Small intestine (tissue), 7 donors: Measurements from ENCODE around the gene TPBG. TPM values are rescaled to one million over a fixed set of nuclear protein-coding genes. Genes with fewer than 3 reads are reported as not detected.

Source experiments
- DNase-seq, 2 donors: peaks; one replicate each; pipeline versions ENCODE4 v3.0.0 to v3.0.0-alpha.2; 2013
- FAIRE-seq: peaks from 2 replicates; lab custom pipeline; 2012; peaks lifted over from hg19 to GRCh38; lab: Jason Lieb, UNC
- H3K27ac ChIP-seq, 3 donors: one replicate each; pipeline ENCODE4 v1.5.1; 2013; ENCODE audit warnings: low read length in 2 of 3, mild to moderate bottlenecking in 2 of 3, control low read depth in 1 of 3, inconsistent platforms in 1 of 3, low read depth in 1 of 3, moderate library complexity in 1 of 3
- H3K27me3 ChIP-seq, 3 donors: one replicate each; pipeline ENCODE4 v1.6.1; 2013; ENCODE audit warnings: low read length in 3 of 3, inconsistent platforms in 1 of 3; ENCODE audit not compliant: control insufficient read depth in 3 of 3, insufficient read depth in 3 of 3
- H3K36me3 ChIP-seq, 3 donors: one replicate each; pipeline ENCODE4 v1.6.1; 2013; ENCODE audit warnings: low read length in 3 of 3, inconsistent platforms in 1 of 3, low read depth in 1 of 3, mild to moderate bottlenecking in 1 of 3, moderate library complexity in 1 of 3; ENCODE audit not compliant: control insufficient read depth in 3 of 3, insufficient read depth in 2 of 3
- H3K4me1 ChIP-seq, 3 donors: one replicate each; pipeline ENCODE4 v1.6.1; 2013; ENCODE audit warnings: low read length in 2 of 3, inconsistent platforms in 1 of 3, low read depth in 1 of 3, mild to moderate bottlenecking in 1 of 3, moderate library complexity in 1 of 3; ENCODE audit not compliant: control insufficient read depth in 3 of 3, insufficient read depth in 2 of 3
- H3K4me3 ChIP-seq, 3 donors: one replicate each; pipeline ENCODE4 v1.5.1; 2013; ENCODE audit warnings: low read length in 3 of 3, control low read depth in 1 of 3, inconsistent platforms in 1 of 3, low read depth in 1 of 3, mild to moderate bottlenecking in 1 of 3, moderate library complexity in 1 of 3
- H3K9me3 ChIP-seq, 2 donors: one replicate each; pipeline ENCODE4 v1.6.1; 2013; ENCODE audit warnings: low read depth in 1 of 2, low read length in 1 of 2; ENCODE audit not compliant: control insufficient read depth in 2 of 2, insufficient read depth in 1 of 2
- WGBS, 3 donors: extraction: QIAGEN DNeasy Blood & Tissue Kit; methylation state at CpG; one replicate each; pipeline ENCODE4 v1.1.7; 2013; 5-methylcytosine and 5-hydroxymethylcytosine counted together
- polyA plus RNA-seq, 4 donors: library from polyadenylated mRNA; stranded (reverse) in 3 of 4; unstranded in 1 of 4; fragments of 200-250 nt in 3 of 4; fragments of 120-200 nt in 1 of 4; gene quantifications; one replicate each; pipeline versions ENCODE4 v1.2.1 to v1.2.3, GENCODE V29; 2013
- donor health status: healthy with polysubstance abuse.
- donor health status: control.
- donor health status: control.
- donor health status: Bipolar disorder and iron deficiency.
- donor health status: healthy.

The TPBG gene
- polyA plus RNA-seq, 4 donors: 1.1 to 6.9 (median 2.3) TPM

DNA sequence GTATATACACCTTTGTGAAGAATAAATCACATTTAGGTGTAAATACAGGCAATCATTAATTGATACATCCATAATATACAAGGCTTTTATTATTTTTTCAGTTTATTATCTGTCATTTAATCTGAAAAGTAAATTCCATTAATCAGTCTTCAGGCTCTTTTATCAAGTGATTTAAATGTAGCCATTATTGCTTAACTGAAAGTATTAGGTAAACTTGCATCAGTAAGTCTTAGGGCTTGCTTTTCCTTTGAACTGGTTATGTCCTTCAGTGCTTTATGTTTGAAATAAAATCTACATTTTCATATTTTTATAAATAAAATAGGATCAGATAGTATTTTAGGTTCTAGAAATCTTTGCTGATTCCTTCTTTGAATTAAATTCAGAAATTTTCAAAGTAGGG lies 4.1 kb downstream of the TPBG start:
- no peak for DNase-seq
- H3K27ac ChIP-seq: no peak overlapping the region
- no peak for FAIRE-seq
- peaks cover 0 to 2% (median 0%) of the 10 kb centered on the region in 3 donors for H3K36me3 ChIP-seq
- H3K27me3 ChIP-seq: peaks cover 0 to 36% (median 4%) of the 10 kb centered on the region in 3 donors
- H3K4me1 ChIP-seq: peaks cover 0 to 3% (median 2%) of the 10 kb centered on the region in 3 donors
- H3K9me3 ChIP-seq: no peaks in the 10 kb centered on the region
- H3K4me3 ChIP-seq: no peak overlapping the region

- H3K4me1 ChIP-seq: no peaks in the 10 kb centered on the region
- H3K27ac ChIP-seq: no peak overlapping the region
- H3K27me3 ChIP-seq: peaks cover 0 to 7% (median 0%) of the 10 kb centered on the region in 3 donors
- DNase-seq (no peak), FAIRE-seq (no peak)
- 66 to 83% (median 82%) methylated on average over 3 of the region's 3 CpGs for WGBS, 3 donors
- H3K36me3 ChIP-seq: no peaks in the 10 kb centered on the region
- H3K9me3 ChIP-seq: no peaks in the 10 kb centered on the region
- H3K4me3 ChIP-seq: no peak overlapping the region
Measured at GRCh38 chr6:82370788-82371187, 7.2 kb downstream of the TPBG start.

DNA sequence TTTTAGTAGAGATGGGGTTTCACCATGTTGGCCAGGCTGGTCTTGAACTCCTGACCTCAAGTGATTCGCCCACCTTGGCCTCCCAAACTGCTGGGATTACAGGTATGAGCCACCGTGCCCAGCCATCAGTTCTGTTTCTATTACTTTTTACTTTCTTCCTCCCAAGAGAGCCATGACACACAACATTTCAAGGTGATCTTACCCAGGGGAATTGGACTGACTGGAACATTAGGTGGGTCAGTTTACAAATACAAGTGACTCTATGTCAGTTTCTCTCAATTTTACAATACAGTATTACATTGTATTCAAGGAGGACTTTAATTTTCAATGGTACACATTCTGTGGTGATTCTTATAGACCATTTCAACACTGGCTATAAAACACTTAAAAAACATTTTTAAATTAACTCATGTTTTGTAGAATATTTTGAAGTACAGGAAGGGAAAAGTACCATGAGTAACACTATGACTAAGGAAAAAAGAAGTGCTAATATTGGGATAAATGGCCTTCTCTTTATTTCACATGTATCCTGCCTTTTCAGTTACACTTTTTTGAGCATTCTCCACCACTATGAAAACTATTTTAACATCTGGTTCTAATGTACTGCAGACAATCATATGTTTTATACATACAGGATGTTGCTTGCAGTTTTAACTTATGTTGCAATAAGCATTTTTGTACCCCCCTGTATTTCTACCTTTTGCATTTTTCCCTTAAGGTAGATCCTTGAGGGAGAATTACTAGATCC lies 8.4 kb downstream of the TPBG start:
- DNase-seq (no peak), FAIRE-seq (no peak)
- WGBS, 3 donors: 71 to 94% (median 94%) methylated on average over 2 of the region's 2 CpGs
- H3K4me1 ChIP-seq: no peaks in the 10 kb centered on the region
- no peaks in the 10 kb centered on the region for H3K36me3 ChIP-seq
- H3K27me3 ChIP-seq: no peaks in the 10 kb centered on the region
- no peak overlapping the region for H3K27ac ChIP-seq
- no peak overlapping the region for H3K4me3 ChIP-seq
- no peaks in the 10 kb centered on the region for H3K9me3 ChIP-seq

DNA sequence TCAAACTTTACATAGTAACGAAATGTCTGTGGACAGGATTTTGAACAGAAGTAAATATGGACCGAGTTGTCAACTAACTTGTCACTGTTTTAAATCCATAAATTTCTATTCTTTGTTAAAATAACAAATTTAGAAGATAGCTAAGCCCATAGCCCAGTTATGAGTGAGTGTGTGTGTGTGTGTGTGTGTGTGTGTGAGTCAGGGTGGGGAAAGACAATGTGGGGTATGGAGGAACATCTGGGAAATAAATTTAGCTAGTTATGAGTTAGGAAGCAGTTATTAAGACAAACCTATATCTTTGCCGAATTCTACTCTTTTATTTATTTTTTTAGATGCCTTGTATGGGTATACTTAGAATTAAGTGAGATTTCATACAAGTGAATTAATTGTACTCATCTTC lies 9.0 kb downstream of the TPBG start:
- H3K9me3 ChIP-seq: no peaks in the 10 kb centered on the region
- no peaks in the 10 kb centered on the region for H3K36me3 ChIP-seq
- no peaks in the 10 kb centered on the region for H3K27me3 ChIP-seq
- no peak overlapping the region for H3K4me3 ChIP-seq
- DNase-seq: no peak
- WGBS, 3 donors: 86 to 89% (median 86%) methylated on average over 3 of the region's 3 CpGs
- FAIRE-seq: no peak
- H3K27ac ChIP-seq: no peak overlapping the region
- no peaks in the 10 kb centered on the region for H3K4me1 ChIP-seq

GRCh38 chr6:82374516-82374915 lies 10.9 kb downstream of the TPBG start:
- FAIRE-seq: no peak
- no peaks in the 10 kb centered on the region for H3K4me1 ChIP-seq
- no peaks in the 10 kb centered on the region for H3K27me3 ChIP-seq

GRCh38 chr6:82376636-82377035 lies 13.0 kb downstream of the TPBG start:
- Histone ChIP-seq H3K4me3 (no peak overlapping the region), H3K27ac (no peak overlapping the region), H3K9me3 (no peaks in the 10 kb centered on the region), H3K36me3 (no peaks in the 10 kb centered on the region), H3K4me1 (no peaks in the 10 kb centered on the region), H3K27me3 (no peaks in the 10 kb centered on the region)
- no peak for FAIRE-seq
- DNase-seq: no peak

More at GRCh38 chr6:82374516-82374915, 10.9 kb downstream of the TPBG start:
- H3K9me3 ChIP-seq: no peaks in the 10 kb centered on the region
- DNase-seq: no peak
- no peaks in the 10 kb centered on the region for H3K36me3 ChIP-seq
- no peak overlapping the region for H3K4me3 ChIP-seq
- no peak overlapping the region for H3K27ac ChIP-seq

GRCh38 chr6:82380566-82381185 lies 17.1 kb downstream of the TPBG start:
- no peak overlapping the region for H3K27ac ChIP-seq
- WGBS, 3 donors: 76 to 87% (median 85%) methylated on average over 9 of the region's 9 CpGs
- no peak for FAIRE-seq

GRCh38 chr6:82381278-82381677 lies 17.7 kb downstream of the TPBG start:
- 83 to 96% (median 93%) methylated on average over 1 of the region's 1 CpG for WGBS, 3 donors
- Histone ChIP-seq H3K27me3 (no peaks in the 10 kb centered on the region), H3K4me1 (no peaks in the 10 kb centered on the region), H3K36me3 (no peaks in the 10 kb centered on the region), H3K27ac (no peak overlapping the region), H3K4me3 (no peak overlapping the region), H3K9me3 (no peaks in the 10 kb centered on the region)
- FAIRE-seq: no peak
- no peak for DNase-seq

More at GRCh38 chr6:82380566-82381185, 17.1 kb downstream of the TPBG start:
- Histone ChIP-seq H3K4me3 (no peak overlapping the region), H3K9me3 (no peaks in the 10 kb centered on the region), H3K27me3 (no peaks in the 10 kb centered on the region), H3K4me1 (no peaks in the 10 kb centered on the region), H3K36me3 (no peaks in the 10 kb centered on the region)
- DNase-seq: no peak
